ENCODE measurements around the gene UBE2D1.
"Not testable (repeated sequence)": the region's sequence is repeated elsewhere in the genome, so short reads cannot be mapped to it uniquely, and the experiment has no call there.

UBE2D1 gene

DNA sequence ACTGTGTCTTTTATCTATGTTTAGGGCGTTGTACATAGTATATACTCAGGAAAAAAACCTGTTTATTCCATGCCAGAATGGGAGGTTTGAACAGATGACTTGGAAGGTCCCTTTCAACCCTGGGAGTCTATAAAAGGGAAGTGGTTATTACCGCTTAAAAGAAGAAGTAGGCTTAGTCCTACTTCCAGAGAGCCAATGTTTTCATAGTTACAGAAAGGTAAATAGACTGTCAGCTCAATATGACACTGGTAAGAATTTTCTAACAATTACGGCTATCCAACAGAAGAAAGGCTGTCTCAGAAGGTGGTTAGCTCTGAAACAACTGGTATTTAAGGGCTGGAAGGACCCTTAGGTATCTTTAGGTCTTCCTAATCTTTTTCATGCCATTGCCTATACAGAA, 49.3 kb downstream of the UBE2D1 start:
- no peak for DNase-seq (ENCODE audit: low read depth)

DNA sequence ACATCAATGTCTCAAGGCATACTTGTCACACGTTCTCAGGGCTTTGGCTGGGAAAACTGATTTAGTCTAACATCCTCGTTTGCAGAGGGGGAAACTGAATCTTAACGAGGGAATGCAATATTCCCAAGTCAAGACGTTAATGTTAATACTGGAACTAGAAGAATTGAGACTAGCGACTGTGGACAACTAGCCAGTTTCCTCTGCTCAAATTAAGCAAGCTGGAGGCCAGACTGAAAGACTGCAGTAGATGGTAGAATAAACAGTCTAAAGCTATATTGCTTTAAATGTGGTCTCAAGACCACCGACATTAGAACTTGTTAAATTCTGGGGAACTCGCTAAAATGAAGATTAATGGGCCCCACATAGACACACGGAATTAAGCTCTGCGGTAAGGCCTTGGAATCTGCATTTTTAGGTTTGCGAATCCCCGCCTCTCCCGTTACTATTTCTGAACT, 49.8 kb downstream of the UBE2D1 start:
- DNase-seq (ENCODE audit: low read depth), result no peak

DNA sequence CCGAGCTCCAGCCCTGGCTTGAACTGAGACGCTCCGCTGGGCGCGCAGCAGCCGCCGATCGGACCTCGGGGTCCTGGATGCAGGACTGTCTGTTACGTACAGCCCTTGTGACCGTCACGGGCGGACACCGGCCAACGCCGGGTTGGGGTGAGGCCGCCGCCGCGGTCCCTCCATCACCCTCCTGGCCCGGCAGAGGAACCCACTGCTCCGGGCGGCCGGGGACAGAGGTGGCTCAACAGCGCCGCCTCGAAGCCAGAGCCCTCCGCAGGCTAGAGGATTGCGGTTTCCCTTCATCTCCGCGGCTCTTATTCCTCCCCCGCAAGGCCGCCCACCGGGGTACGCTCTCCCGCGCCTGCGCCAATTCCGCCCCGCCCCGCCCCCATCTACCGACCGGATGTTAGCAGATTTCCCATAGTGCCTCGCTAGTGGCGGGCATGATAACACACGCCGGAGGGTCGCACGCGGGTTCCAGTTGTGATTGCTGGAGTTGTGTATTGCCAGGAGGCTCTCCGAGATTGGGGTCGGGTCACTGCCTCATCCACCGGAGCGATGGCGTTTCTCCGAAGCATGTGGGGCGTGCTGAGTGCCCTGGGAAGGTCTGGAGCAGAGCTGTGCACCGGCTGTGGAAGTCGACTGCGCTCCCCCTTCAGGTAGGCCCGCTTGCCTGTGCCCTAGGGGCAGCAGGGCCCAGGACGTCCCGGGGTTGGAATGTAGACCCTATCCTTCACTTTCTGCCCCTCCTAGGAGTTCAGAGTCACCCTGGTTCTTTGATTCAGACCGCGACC, 50.4 kb downstream of the UBE2D1 start, which contains the start of gene TFAM:
Gene TFAM (plus strand): TSS at position 412 of the 785 bp plus-strand sequence. CDS start 138 bp downstream, at position 550.
- DNase-seq (ENCODE audit: low read depth), result peak; percentile 98

DNA sequence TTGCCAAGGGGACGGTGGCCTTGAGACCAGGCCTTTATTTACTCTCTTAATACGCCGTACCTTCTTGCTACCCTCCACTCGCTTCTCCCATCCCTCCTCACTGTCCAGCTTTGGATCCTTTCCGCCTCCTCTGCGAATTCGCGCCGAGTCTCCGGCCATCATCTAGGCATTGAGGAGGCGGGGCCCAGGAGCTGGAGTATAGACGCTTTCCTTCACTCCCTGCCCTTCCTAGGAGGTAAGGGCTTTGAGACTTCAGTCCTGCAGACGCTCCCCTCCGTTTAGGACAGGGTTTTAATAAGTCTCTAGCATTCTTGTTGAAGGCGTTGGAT, 50.9 kb downstream of the UBE2D1 start:
- no peak for DNase-seq (ENCODE audit: low read depth)

DNA sequence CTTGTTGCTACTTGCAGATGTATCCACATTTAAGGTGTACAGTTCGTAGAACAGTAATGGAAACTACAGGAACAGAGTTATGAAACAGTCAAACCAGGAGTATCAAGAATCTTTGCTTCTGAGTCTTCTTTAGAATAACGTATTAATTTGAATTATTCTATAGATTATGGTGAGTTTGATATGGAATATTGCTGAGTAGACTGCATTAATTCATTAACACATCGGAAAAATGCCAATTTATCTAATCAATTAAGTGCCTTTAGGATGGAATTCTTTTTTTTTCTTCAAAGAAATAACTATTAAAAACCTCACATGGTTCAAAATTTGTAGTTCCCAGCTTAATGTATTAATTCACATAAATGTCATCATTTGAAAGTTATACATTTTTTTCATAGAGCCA, 54.2 kb downstream of the UBE2D1 start:
- no peak for DNase-seq (ENCODE audit: low read depth)

DNA sequence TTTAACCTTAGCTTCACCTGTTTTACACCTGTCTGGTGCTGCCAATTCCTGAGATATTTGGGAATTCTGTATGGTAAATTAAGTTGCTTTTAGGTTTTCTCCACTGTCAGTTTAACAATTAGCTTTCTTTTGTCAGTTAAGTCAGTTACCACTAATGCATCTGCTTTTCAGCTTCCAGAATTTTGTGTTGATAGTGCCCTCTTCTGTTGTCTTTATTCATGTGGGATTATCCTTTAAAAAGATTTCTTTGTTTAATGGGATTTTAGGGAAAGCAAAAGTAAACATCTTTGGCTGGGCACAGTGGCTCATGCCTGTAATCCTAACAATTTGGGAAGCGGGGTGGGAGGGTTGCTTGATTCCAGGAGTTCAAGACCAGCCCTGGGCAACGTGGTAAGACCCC, 58.5 kb downstream of the UBE2D1 start:
- no peak for DNase-seq (ENCODE audit: low read depth)

DNA sequence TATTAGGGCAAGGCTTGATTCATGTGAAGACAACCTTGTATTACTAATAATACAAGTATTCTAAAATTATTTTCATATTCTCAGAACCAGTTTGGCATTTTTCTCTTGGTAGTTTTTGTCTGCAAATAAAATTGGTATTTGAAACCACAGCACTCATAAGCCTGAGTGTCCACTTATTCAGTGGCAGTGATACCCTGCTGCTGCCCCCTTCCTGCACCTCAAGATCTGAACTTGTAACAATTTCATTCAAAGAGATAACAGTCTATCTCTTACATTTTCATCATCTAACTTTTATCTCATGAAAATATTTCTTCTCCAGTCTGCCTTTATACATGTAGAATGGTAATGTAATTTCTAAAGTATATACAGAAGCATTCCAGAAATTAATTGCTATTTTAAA, 59.7 kb downstream of the UBE2D1 start:
- no peak for DNase-seq (ENCODE audit: low read depth)

DNA sequence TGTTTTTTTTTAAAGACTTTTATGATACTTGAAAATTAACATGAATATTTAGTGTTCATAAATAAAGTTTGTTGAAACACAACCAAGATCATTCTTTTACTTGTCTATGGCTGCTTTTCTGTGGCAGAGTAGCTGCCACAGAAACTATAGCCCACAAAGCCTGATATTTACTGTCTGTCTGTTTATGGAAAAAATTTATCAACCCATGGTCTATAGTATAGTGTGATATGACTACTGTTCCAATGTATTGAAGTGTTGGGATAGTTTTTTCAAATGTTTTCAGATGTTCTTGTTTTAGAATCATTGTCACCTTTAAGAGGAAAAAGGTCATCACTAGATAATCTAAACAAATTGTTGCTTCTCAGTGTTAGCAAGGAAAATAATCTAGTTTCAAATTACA, 61.3 kb downstream of the UBE2D1 start:
- DNase-seq (ENCODE audit: low read depth), result no peak

DNA sequence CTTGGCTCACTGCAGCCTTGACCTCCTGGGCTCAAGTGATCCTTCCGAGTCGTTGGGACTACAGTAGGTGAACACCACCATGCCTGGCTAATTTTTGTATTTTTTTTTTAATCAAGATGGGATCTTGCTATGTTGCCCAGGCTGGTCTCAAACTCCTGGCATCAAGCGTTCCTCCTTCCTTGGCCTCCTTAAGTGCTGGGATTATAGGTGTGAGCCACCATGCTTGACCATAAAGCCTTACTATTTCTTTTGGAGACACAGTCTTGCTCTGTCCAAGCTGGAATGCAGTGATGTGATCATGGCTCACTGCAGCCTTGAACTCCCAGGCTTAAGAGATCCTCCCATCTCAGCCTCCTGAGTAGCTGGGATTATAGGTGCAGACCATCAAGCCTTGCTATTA, 63.0 kb downstream of the UBE2D1 start:
- no peak for DNase-seq (ENCODE audit: low read depth)

DNA sequence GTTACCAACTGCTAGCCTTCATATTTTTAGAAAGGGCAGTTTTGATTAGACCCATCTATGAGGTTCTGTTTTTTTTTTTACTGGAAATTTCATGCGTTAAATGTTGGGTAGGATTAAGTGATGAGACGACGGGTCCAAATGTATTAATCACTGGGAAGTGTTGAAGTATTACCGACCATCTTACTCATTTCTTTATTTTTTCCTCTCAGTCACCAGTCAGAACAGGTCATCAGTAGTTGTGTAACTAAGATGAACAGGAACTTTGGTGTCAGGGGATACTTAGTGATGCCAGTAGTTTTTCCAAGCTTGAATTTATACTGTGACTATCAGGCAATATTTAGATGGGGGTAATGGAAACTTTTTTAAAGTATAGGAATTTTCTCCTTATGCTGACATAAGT, 64.6 kb downstream of the UBE2D1 start:
- no peak for DNase-seq (ENCODE audit: low read depth)

DNA sequence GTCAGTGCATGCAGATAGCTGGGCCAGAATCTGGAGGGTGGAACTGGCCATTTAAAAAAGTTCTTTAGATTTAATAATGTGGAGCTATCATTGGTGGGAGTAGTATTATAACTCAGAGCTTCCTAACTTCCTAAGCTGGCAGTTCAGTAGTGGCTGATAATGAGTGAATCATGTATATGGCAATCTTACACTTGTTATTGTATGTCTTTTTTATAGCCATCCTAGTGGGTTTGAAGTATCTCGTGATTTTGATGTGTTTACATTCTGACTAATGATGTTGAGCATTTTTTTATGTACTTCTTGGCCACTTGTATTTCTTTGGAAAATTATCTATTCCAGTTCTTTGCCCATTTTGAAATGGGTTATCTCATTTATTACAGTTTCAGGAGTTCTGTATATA, 65.8 kb downstream of the UBE2D1 start:
- no peak for DNase-seq (ENCODE audit: low read depth)

DNA sequence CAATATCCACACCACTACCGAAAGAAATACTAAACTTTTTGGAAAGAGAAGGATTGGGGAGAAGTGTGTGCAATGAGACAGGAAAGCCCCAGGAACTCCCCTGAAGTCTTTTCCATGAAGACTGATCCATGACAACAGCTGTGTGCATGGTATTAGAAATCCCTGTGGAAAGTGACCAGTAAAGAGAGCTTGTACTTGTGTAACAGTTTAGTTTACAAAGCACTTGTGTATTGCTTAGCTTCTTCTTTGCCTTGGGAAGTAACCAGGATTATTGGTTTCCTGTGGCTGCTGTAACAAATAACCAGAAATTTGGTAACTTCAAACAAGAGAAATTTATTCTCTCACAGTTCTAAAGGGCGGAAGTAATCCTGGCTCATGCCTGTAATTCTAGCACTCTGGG, 69.2 kb downstream of the UBE2D1 start:
- no peak for DNase-seq (ENCODE audit: low read depth)

DNA sequence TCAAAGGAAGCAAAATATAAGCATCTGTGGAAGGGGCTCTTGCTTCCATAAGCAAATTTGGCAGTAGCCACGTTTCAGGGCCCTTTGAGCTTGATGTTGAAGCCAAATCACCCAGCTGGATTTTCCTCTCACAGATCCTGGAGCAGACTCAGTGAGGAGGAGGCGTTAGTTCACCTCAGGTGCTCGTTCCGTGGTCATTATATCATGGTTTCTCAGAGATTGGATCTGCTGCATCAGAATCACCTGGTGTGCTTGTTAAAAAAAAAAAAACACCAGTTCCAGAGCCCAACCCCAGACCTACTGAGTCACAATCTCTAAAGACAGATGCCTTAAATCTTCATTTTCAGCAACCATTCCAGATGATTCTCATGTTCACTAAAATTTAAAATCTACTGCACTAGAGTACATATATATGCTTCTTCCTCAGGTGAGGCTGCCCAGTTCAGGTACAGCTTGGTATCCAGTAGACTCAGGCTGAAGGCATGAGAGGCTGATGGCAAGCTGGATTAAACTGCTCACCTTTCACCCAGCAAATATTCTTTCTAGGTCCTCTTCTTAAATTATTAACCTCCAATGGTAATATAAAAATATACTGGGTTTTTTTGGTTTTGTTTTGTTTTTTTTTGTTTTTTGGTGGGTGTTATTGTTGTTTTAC, 75.3 kb downstream of the UBE2D1 start:
- no peak for DNase-seq (ENCODE audit: low read depth)

DNA sequence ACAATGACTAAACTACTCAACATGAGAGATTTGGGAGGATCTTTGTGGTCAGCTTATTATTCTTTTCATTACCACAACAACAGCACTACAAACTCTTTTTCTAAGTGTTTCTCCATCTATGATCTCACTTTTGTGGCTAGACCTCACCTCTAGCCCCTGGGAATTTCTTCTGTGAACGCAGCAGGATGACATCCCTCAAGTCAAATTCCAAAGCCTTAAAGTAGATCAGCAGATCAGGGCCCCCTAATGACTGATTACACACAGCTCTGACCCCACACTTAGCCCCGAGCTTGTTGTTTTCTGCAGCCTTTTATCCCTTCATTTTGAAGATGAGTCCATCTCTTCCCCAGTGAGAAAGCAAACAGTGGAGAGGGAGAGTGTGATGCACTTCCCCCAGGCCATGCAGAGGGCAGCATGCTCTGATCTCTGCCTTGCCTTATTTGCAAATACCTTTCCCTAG, 77.7 kb downstream of the UBE2D1 start:
- no peak for DNase-seq (ENCODE audit: low read depth)

DNA sequence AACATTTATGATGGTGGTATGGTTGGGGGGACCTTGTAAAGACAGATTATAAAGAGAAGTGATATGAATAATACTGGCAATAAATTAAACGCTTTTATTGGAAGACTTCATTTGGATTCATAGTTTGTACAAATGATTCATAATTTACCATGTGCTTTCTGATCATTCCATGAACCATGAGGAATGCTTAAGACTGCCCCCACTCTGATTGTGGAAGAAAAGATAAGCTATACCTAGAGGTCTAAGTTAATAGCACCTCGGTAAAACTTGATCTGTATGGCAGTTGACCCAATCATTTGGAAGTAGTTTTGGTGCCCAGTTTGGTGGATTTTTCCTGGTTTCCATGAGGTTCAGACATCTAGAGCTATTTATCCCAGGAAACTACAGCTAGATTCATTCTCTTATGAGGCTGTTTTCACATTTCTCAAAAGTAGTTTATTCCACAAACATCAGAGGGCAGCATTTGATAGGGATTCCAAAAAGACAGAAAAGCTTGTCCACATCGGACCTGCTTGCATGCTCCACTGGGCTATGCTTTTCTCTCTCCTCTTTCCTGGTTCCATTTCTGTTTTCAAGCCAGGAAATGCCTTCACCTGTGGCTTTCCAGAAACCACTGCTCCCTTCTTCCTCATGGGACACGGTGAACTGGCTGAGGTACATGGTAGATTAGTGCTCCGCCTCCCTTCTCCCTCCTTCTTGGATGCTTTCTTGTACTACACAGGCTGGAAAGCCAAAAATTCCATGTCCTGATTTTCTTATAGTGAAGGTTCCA, 79.7 kb downstream of the UBE2D1 start:
- DNase-seq (ENCODE audit: low read depth), result no peak

DNA sequence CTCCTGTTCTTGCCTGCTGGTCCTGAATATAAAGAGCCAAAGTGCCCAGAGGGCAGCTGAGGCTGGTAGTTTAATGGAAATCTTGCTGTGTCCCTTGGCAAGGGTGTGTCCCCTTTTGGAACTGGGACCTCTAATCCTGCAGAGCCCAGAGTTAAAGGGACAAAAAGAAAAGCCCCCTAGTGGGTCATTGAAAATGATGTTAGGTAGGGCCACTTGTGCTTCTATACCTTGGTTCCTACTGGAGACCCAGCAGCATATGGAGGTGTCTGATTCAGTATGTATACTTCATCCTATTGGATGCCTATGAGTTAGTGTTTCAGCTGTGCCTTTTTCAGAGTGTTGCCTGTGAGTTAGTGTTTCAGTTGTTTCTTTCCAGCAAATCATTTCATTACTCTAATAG, 81.0 kb downstream of the UBE2D1 start:
- DNase-seq (ENCODE audit: low read depth), result no peak

DNA sequence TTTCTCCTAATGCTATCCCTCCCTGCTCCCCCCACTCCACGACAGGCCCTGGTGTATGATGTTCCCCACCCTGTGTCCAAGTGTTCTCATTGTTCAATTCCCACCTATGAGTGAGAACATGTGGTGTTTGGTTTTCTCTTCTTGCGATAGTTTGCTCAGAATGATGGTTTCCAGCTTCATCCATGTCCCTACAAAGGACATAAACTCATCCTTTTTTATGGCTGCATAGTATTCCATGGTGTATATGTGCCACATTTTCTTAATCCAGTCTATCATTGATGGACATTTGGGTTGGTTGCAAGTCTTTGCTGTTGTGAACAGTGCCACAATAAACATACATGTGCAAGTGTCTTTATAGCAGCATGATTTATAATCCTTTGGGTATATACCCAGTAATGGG, 83.1 kb downstream of the UBE2D1 start:
- not testable (repeated sequence) for DNase-seq (ENCODE audit: low read depth)

All from stimulated activated CD8-positive, alpha-beta memory T cell treated with anti-CD3 and anti-CD28 coated beads, Interleukin-15, amount 100 ng/mL, for 24 hours (primary cell).